HepG2 (cell line): ENCODE data around the gene C1D. TPM values are rescaled to one million over a fixed set of nuclear protein-coding genes. Genes with fewer than 3 reads are reported as not detected.

Source experiments
- ATAC-seq: fragments of 200-7000 bp; cut with Tn5 transposase; 3 replicates; pipeline ENCODE4 v1.9.1; 2020; ENCODE audit warnings: mild to moderate bottlenecking, moderate library complexity
- BruUV-seq: library from RNA; stranded (reverse); fragments of 400-500 nt; replicated peaks from 2 replicates; lab custom pipeline; 2021; lab: Mats Ljungman, UMichigan
- CTCF ChIA-PET: fragments of 300-600 bp; formaldehyde crosslinking; extraction: SDS; loops from one replicate; lab custom pipeline; 2021; ENCODE audit warnings: low total read pairs, inconsistent platforms, low intra/inter-chr PET ratio; lab: Yijun Ruan, JAX
- POLR2A ChIA-PET: fragments of 350-600 bp; sonication (Branson Sonifier 250); formaldehyde crosslinking; loops from one replicate; lab custom pipeline; 2020; ENCODE audit warnings: antibody characterized with exemption, inconsistent platforms; lab: Yijun Ruan, JAX
- DNase-seq: peaks from one replicate; pipeline ENCODE4 v3.0.0-alpha.2; 2015; ENCODE audit warnings: low spot score
- FAIRE-seq: peaks from 3 replicates; lab custom pipeline; 2011; peaks lifted over from hg19 to GRCh38; lab: Jason Lieb, UNC
- H2AFZ ChIP-seq: one replicate; pipeline ENCODE4 v1.6.1; 2011; ENCODE audit warnings: low read length, inconsistent platforms
- H3K27ac ChIP-seq: fragments of 300-600 bp; 3 replicates; pipeline ENCODE4 v1.8.0; 2011; ENCODE audit warnings: mixed run types, mild to moderate bottlenecking, mixed read lengths, low read length, inconsistent platforms; ENCODE audit not compliant: insufficient read depth; ENCODE audit errors: extremely low read length
- H3K27me3 ChIP-seq, 2 experiments: fragments of 200-600 bp in 1 of 2; 2 replicates in 1 of 2; 3 replicates in 1 of 2; pipeline versions ENCODE4 v1.6.0 to v1.8.0; 2011; ENCODE audit warnings: low read length in 2 of 2, mild to moderate bottlenecking in 2 of 2, moderate library complexity in 2 of 2, inconsistent platforms in 1 of 2; ENCODE audit not compliant: insufficient read depth in 2 of 2, control insufficient read depth in 1 of 2
- H3K36me3 ChIP-seq, 2 experiments: fragments of 200-600 bp in 1 of 2; replicated peaks in 1 of 2; 2 replicates in 1 of 2; 3 replicates in 1 of 2; pipeline versions ENCODE4 v1.5.1 to v1.8.0; 2011; ENCODE audit warnings: low read length in 2 of 2, inconsistent platforms in 1 of 2; ENCODE audit not compliant: insufficient read depth in 2 of 2, control insufficient read depth in 1 of 2
- H3K4me1 ChIP-seq: 2 replicates; pipeline ENCODE4 v1.5.1; 2012; ENCODE audit warnings: low read length, inconsistent platforms; ENCODE audit not compliant: insufficient read depth
- H3K4me2 ChIP-seq: 2 replicates; pipeline ENCODE4 v1.6.0; 2011; ENCODE audit warnings: low read depth, low read length, inconsistent platforms
- H3K4me3 ChIP-seq, 3 experiments: fragments of 200-600 bp in 1 of 3; sonication (generic), shearing (Covaris generic) in 1 of 3; replicated peaks in 1 of 3; 2 replicates each; pipeline ENCODE4 v1.5.1; 2011 to 2016; ENCODE audit warnings: low read length in 3 of 3, inconsistent platforms in 2 of 3, low read depth in 2 of 3, mild to moderate bottlenecking in 2 of 3, control low read depth in 1 of 3, mixed read lengths in 1 of 3; ENCODE audit not compliant: insufficient read depth in 1 of 3
- H3K79me2 ChIP-seq: one replicate; pipeline ENCODE4 v1.6.1; 2011; ENCODE audit warnings: low read length, inconsistent platforms; ENCODE audit not compliant: insufficient read depth
- H3K9ac ChIP-seq: 2 replicates; pipeline ENCODE4 v1.6.0; 2011; ENCODE audit warnings: mild to moderate bottlenecking, low read depth, low read length, inconsistent platforms; ENCODE audit not compliant: insufficient read depth
- H3K9me3 ChIP-seq: 2 replicates; pipeline ENCODE4 v1.5.1; 2012; ENCODE audit warnings: mild to moderate bottlenecking, low read length
- H4K20me1 ChIP-seq: 2 replicates; pipeline ENCODE4 v1.6.0; 2011; ENCODE audit warnings: inconsistent platforms, mild to moderate bottlenecking, low read length, moderate library complexity; ENCODE audit not compliant: insufficient read depth
- CEBPG ChIP-seq: IDR thresholded peaks from 2 replicates; pipeline ENCODE4 v1.6.1; 2016
- PCBP1 ChIP-seq: fragments of 200-400 bp; formaldehyde crosslinking; IDR thresholded peaks from 2 replicates; pipeline ENCODE4 v1.6.1; 2017; ENCODE audit warnings: mild to moderate bottlenecking, low read depth, low read length, borderline replicate concordance
- POGK ChIP-seq: sonication (generic); formaldehyde crosslinking; conservative IDR thresholded peaks from 2 replicates; pipeline ENCODE4 v1.8.0; 2022; ENCODE audit warnings: mild to moderate bottlenecking, moderate library complexity, missing genetic modification reagents
- RXRA ChIP-seq: sonication (generic); formaldehyde crosslinking; IDR thresholded peaks from 2 replicates; pipeline ENCODE4 v1.5.1; 2020; ENCODE audit warnings: missing genetic modification reagents
- THAP11 ChIP-seq: IDR thresholded peaks from 2 replicates; pipeline ENCODE4 v1.6.1; 2016; ENCODE audit warnings: missing biosample characterization, missing genetic modification reagents
- ZBTB44 ChIP-seq: sonication (generic); formaldehyde crosslinking; IDR thresholded peaks from 2 replicates; pipeline ENCODE4 v1.4.0; 2020; ENCODE audit warnings: missing genetic modification reagents
- ZNF256 ChIP-seq: sonication (generic); formaldehyde crosslinking; conservative IDR thresholded peaks from 2 replicates; pipeline ENCODE4 v1.4.0; 2020; ENCODE audit warnings: missing genetic modification reagents
- ZNF274 ChIP-seq: sonication (generic); formaldehyde crosslinking; IDR thresholded peaks from 2 replicates; pipeline ENCODE4 v1.5.1; 2020; ENCODE audit warnings: mild to moderate bottlenecking, missing genetic modification reagents
- ZNF343 ChIP-seq: sonication (generic); formaldehyde crosslinking; IDR thresholded peaks from 2 replicates; pipeline ENCODE4 v1.4.0; 2020; ENCODE audit warnings: mild to moderate bottlenecking, missing genetic modification reagents
- WGBS: methylation state at CpG from one replicate; pipeline ENCODE4 v1.1.6; 2017; ENCODE audit warnings: low lambda C conversion rate; 5-methylcytosine and 5-hydroxymethylcytosine counted together
- in situ Hi-C: cut with HindIII; loops from 2 replicates; pipeline ENCODE4 v1.10.0; 2017; ENCODE audit warnings: low pct_unique_long_range_greater_than_20kb; ENCODE audit not compliant: extremely low pct_ligation_motif_present
- intact Hi-C: fragments of 100-400 bp; cut with micrococcal nuclease; formaldehyde crosslinking; loops from one replicate; pipeline ENCODE4 v1.10.0; 2022; ENCODE audit not compliant: unreplicated experiment
- polyA plus RNA-seq, 8 experiments: library from polyadenylated mRNA; depleted of rRNA in 3 of 8; stranded (reverse) in 7 of 8; unstranded in 1 of 8; fragments of >200 nt; fragmentation: Illumina TruSeq in 4 of 8; extraction: Trizol in 4 of 8; gene quantifications; 2 replicates each; pipeline versions ENCODE4 v1.2.1 to v1.2.3, GENCODE V29; 2011 to 2016; ENCODE audit warnings: low read depth in 4 of 8, missing spikeins in 1 of 8, mixed read lengths in 1 of 8; ENCODE audit not compliant: insufficient read depth in 1 of 8
- total RNA-seq, 5 experiments: library from RNA; depleted of rRNA; stranded (reverse); fragments of >200 nt; fragmentation: Illumina TruSeq; extraction: Trizol; gene quantifications; 2 replicates each; pipeline ENCODE4 v1.2.3, GENCODE V29; 2016; ENCODE audit warnings: low read depth in 1 of 5
- TF ChIP-seq, protein P1 (sequence below): sonication (generic); formaldehyde crosslinking; IDR thresholded peaks from 2 replicates; pipeline ENCODE4 v1.4.0; 2020; ENCODE audit warnings: missing genetic modification reagents, mild to moderate bottlenecking, borderline replicate concordance

C1D gene
- total and polyA plus RNA-seq, 2 of the 13 experiments (the other 11 are each of a cell fraction or from before 2014, with no cell fraction given): 38.1 to 43.5 TPM

GRCh38 chr2:68018727-68019126, 44.1 kb downstream of the C1D start:
- Histone ChIP-seq H3K4me3 (no peak overlapping the region), H3K9ac (no peak overlapping the region), H3K36me3 (no peaks in the 10 kb centered on the region), H2AFZ (no peak overlapping the region), H3K9me3 (no peaks in the 10 kb centered on the region), H3K27ac (no peak overlapping the region), H3K4me2 (no peak overlapping the region), H3K27me3 (peaks cover 0 to 1% of the 10 kb centered on the region in 2 experiments; a peak in 1 of 5 replicates)
- ChIA-PET CTCF (no interaction called here), POLR2A (no interaction called here)
- DNase-seq: no peak
- FAIRE-seq: no peak
- no peak for ATAC-seq
- no TSS peak for BruUV-seq
- WGBS: 67% methylated on average over 4 of the region's 4 CpGs
- no peak for TF ChIP-seq ZNF256
- TF ChIP-seq, all 625 proteins: peak for 0
- in situ Hi-C loops (no loop called here), intact Hi-C loops (no loop called here)
- Histone ChIP-seq H4K20me1 (no peaks in the 10 kb centered on the region), H3K79me2 (no peaks in the 10 kb centered on the region), H3K4me1 (no peaks in the 10 kb centered on the region)

- intact Hi-C loops: no loop called here
- H3K27ac ChIP-seq: no peak overlapping the region
- FAIRE-seq (no peak), ATAC-seq (no peak), DNase-seq (no peak)
- H4K20me1 ChIP-seq: no peaks in the 10 kb centered on the region
- in situ Hi-C loops: no loop called here
- no peaks in the 10 kb centered on the region for H3K4me1 ChIP-seq
- BruUV-seq: no TSS peak
- H3K79me2 ChIP-seq: no peaks in the 10 kb centered on the region
- TF ChIP-seq POGK (CRISPR knock-in tag): no peak
- TF ChIP-seq, protein P1, sequence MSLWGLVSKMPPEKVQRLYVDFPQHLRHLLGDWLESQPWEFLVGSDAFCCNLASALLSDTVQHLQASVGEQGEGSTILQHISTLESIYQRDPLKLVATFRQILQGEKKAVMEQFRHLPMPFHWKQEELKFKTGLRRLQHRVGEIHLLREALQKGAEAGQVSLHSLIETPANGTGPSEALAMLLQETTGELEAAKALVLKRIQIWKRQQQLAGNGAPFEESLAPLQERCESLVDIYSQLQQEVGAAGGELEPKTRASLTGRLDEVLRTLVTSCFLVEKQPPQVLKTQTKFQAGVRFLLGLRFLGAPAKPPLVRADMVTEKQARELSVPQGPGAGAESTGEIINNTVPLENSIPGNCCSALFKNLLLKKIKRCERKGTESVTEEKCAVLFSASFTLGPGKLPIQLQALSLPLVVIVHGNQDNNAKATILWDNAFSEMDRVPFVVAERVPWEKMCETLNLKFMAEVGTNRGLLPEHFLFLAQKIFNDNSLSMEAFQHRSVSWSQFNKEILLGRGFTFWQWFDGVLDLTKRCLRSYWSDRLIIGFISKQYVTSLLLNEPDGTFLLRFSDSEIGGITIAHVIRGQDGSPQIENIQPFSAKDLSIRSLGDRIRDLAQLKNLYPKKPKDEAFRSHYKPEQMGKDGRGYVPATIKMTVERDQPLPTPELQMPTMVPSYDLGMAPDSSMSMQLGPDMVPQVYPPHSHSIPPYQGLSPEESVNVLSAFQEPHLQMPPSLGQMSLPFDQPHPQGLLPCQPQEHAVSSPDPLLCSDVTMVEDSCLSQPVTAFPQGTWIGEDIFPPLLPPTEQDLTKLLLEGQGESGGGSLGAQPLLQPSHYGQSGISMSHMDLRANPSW (CRISPR knock-in tag): no peak
- no peak for TF ChIP-seq ZBTB44 (CRISPR knock-in tag)
- no peak for TF ChIP-seq PCBP1
- TF ChIP-seq ZNF274 (CRISPR knock-in tag): no peak
- TF ChIP-seq ZNF343 (CRISPR knock-in tag): no peak
- no peak for TF ChIP-seq CEBPG
- no peak for TF ChIP-seq RXRA (CRISPR knock-in tag)
- no peak for TF ChIP-seq THAP11
- no peaks in the 10 kb centered on the region for H3K36me3 ChIP-seq
- WGBS: 39% methylated on average over 5 of the region's 5 CpGs
- no peak overlapping the region for H3K9ac ChIP-seq
- POLR2A ChIA-PET: no interaction called here
- no peak overlapping the region for H3K4me3 ChIP-seq
- no peak overlapping the region for H3K4me2 ChIP-seq
- CTCF ChIA-PET: no interaction called here
- no peaks in the 10 kb centered on the region for H3K9me3 ChIP-seq
- no peaks in the 10 kb centered on the region; a peak in 1 of 5 replicates for H3K27me3 ChIP-seq
- no peak overlapping the region for H2AFZ ChIP-seq
Observed at GRCh38 chr2:68009526-68009925, 53.3 kb downstream of the C1D start.
